Coronary artery (tissue), 2 donors: ENCODE measurements around the gene KRTAP4-7.
"Not testable (repeated sequence)": the region's sequence is repeated elsewhere in the genome, so short reads cannot be mapped to it uniquely, and the experiment has no call there.

ENCODE experiments used
- DNase-seq: peaks from one replicate; pipeline ENCODE4 v3.0.0-alpha.2; 2017; ENCODE audit warnings: low spot score
- H3K27ac ChIP-seq, 2 donors: fragments of 200-600 bp; sonication (generic); one replicate each; pipeline ENCODE4 v1.5.1; 2016 to 2019
- H3K4me3 ChIP-seq: fragments of 200-600 bp; sonication (generic); 2 replicates; pipeline ENCODE4 v1.5.1; 2016; ENCODE audit warnings: mild to moderate bottlenecking, moderate library complexity
- CTCF ChIP-seq: fragments of 200-600 bp; sonication (generic); IDR thresholded peaks from one replicate; pipeline ENCODE4 v1.5.1; 2019; ENCODE audit warnings: antibody characterized with exemption

The KRTAP4-7 gene

GRCh38 chr17:41052566-41052965 lies 31.4 kb upstream of the KRTAP4-7 start:
- no peak for TF ChIP-seq CTCF
- no peak overlapping the region for H3K27ac ChIP-seq
- no peak for DNase-seq
- no peak overlapping the region for H3K4me3 ChIP-seq

- TF ChIP-seq CTCF = no peak
- Histone ChIP-seq H3K4me3 (no peak overlapping the region), H3K27ac (no peak overlapping the region)
- DNase-seq = no peak
Observed at GRCh38 chr17:41054025-41054424, 29.9 kb upstream of the KRTAP4-7 start.

GRCh38 chr17:41054556-41054955 lies 29.4 kb upstream of the KRTAP4-7 start:
- not testable (repeated sequence) for H3K4me3 ChIP-seq, H3K27ac ChIP-seq, DNase-seq

- not testable (repeated sequence) for H3K27ac ChIP-seq, H3K4me3 ChIP-seq, DNase-seq
Observed at GRCh38 chr17:41055130-41055529, 28.8 kb upstream of the KRTAP4-7 start, which contains the start of gene KRTAP2-2. KRTAP2-2 (minus strand) TSS chr17:41055230; CDS start chr17:41055211, 19 bp downstream.

GRCh38 chr17:41057547-41057946 lies 26.4 kb upstream of the KRTAP4-7 start:
- H3K4me3 ChIP-seq = no peak overlapping the region
- no peak for TF ChIP-seq CTCF

GRCh38 chr17:41058741-41059140 lies 25.2 kb upstream of the KRTAP4-7 start:
- DNase-seq = no peak
- Histone ChIP-seq H3K27ac (no peak overlapping the region), H3K4me3 (no peak overlapping the region)
- no peak for TF ChIP-seq CTCF

More at GRCh38 chr17:41057547-41057946, 26.4 kb upstream of the KRTAP4-7 start:
- H3K27ac ChIP-seq = no peak overlapping the region
- no peak for DNase-seq

GRCh38 chr17:41059276-41060051 lies 24.5 kb upstream of the KRTAP4-7 start:
- H3K27ac ChIP-seq, DNase-seq, H3K4me3 ChIP-seq: not testable (repeated sequence)

- H3K27ac ChIP-seq = no peak within 1 kb of the TSS
- DNase-seq = no peak
- TF ChIP-seq CTCF = no peak
- no peak within 1 kb of the TSS for H3K4me3 ChIP-seq
Observed at GRCh38 chr17:41060052-41060604, 23.8 kb upstream of the KRTAP4-7 start, which contains the start of gene KRTAP2-3. KRTAP2-3 (minus strand) TSS chr17:41060114; CDS start chr17:41060050, 64 bp downstream.
